Endodermal cell (in vitro differentiated cells): Measurements from ENCODE around the gene ANKRD24. TPM values are rescaled to one million over a fixed set of nuclear protein-coding genes. Genes with fewer than 3 reads are reported as not detected.
"Not testable (repeated sequence)": the region's sequence is repeated elsewhere in the genome, so short reads cannot be mapped to it uniquely, and the experiment has no call there.

Experiments used
- DNase-seq: peaks from one replicate; pipeline ENCODE4 v3.0.0-alpha.2; 2017
- H3K27ac ChIP-seq: 2 replicates; pipeline ENCODE4 v1.5.1; 2013; ENCODE audit warnings: mild to moderate bottlenecking, low read depth, low read length, moderate library complexity
- H3K27me3 ChIP-seq: 2 replicates; pipeline ENCODE4 v1.6.1; 2013; ENCODE audit warnings: mild to moderate bottlenecking, low read length, moderate library complexity; ENCODE audit not compliant: insufficient read depth, control insufficient read depth, poor library complexity, severe bottlenecking
- H3K36me3 ChIP-seq: 2 replicates; pipeline ENCODE4 v1.7.0; 2013; ENCODE audit warnings: mild to moderate bottlenecking, low read length, moderate library complexity; ENCODE audit not compliant: control insufficient read depth, insufficient read depth
- H3K4me1 ChIP-seq: one replicate; pipeline ENCODE4 v1.7.0; 2013; ENCODE audit warnings: low read length; ENCODE audit not compliant: control insufficient read depth, insufficient read depth
- H3K4me3 ChIP-seq: 2 replicates; pipeline ENCODE4 v1.5.1; 2013; ENCODE audit warnings: mild to moderate bottlenecking, low read length, moderate library complexity
- H3K9ac ChIP-seq: 2 replicates; pipeline ENCODE4 v1.6.1; 2013; ENCODE audit warnings: mild to moderate bottlenecking, low read length, moderate library complexity; ENCODE audit not compliant: poor library complexity, severe bottlenecking; ENCODE audit errors: extremely low read depth
- H3K9me3 ChIP-seq: 2 replicates; pipeline ENCODE4 v1.6.1; 2013; ENCODE audit warnings: mild to moderate bottlenecking, low read length, moderate library complexity; ENCODE audit not compliant: control insufficient read depth
- H3K27ac Mint-ChIP-seq: 2 replicates; pipeline ENCODE4 v1.8.0; 2020; ENCODE audit warnings: mixed read lengths
- H3K27me3 Mint-ChIP-seq: 2 replicates; pipeline ENCODE4 v1.8.0; 2021; ENCODE audit warnings: mild to moderate bottlenecking, mixed read lengths; ENCODE audit not compliant: insufficient read depth
- H3K36me3 Mint-ChIP-seq: 2 replicates; pipeline ENCODE4 v1.8.0; 2020; ENCODE audit warnings: low read depth, mixed read lengths
- H3K4me1 Mint-ChIP-seq: 2 replicates; pipeline ENCODE4 v1.8.0; 2020; ENCODE audit warnings: mixed read lengths
- H3K4me3 Mint-ChIP-seq: 2 replicates; pipeline ENCODE4 v1.8.0; 2020; ENCODE audit warnings: mild to moderate bottlenecking, moderate library complexity, mixed read lengths
- H3K9me3 Mint-ChIP-seq: 2 replicates; pipeline ENCODE4 v1.8.0; 2020; ENCODE audit warnings: mild to moderate bottlenecking, mixed read lengths
- WGBS, 2 experiments: methylation state at CpG; one replicate each; pipeline versions ENCODE4 v1.1.5 to v1.1.7; 2013; ENCODE audit warnings: missing lambda C conversion rate in 2 of 2, mixed read lengths in 1 of 2; ENCODE audit not compliant: insufficient coverage in 1 of 2, insufficient read length in 1 of 2; 5-methylcytosine and 5-hydroxymethylcytosine counted together
- total RNA-seq, 2 donors: library from RNA; stranded (reverse); fragmentation: NEBNext Ultra II Directional in 1 of 2; extraction: Animal tissue kit (Norgen Biotek cat#: 25700) in 1 of 2; gene quantifications; 2 replicates in 1 of 2; 3 replicates in 1 of 2; pipeline ENCODE4 v1.2.1, GENCODE V29; 2021
- TF ChIP-seq, protein P1 (sequence below): fragments of 200-600 bp; sonication (generic); conservative IDR thresholded peaks from 2 replicates; pipeline ENCODE4 v1.5.0; 2021; ENCODE audit warnings: antibody characterized with exemption, mild to moderate bottlenecking

ANKRD24 gene
- total RNA-seq, 2 donors from 2014 or later, result 0.77 to 2.0 TPM

DNA sequence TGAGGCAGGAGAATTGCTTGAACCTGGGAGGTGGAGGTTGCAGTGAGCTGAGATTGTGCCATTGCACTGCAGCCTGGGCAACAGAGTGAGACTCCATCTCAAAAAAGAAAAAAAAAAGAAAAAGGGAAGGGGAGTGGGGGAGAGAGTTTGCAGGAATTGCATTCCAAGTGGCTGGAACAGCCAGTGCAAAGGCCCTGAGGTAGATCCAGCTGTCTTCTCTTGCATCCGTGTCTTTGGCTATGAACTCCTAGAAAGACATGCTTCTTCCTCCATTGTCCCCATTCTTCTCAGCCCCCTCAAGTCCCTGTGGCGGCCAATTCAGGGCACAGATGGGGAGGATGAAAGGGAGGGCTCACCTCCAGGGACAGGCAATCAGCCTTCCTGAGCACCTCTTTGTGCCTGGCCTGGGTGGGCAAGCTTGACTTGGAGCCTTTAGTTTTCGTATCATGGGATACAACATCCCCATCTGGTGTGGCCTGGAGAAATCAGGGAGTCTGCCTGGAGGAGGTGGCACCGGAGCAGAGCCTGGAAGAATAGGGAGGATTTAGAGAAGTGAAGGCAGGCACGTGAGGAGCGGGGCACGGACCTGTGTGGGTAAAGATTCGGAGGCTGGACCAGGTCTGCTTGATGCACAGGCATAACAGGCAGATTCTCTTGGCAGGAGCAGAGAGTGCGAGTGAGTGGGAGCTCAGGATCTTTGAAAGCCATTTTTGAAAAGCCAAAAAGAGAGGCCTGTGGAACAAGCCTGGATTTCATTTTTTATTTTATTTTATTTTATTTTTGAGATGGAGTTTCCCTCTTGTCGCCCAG lies 5.0 kb downstream of the ANKRD24 start:
- no peaks in the 10 kb centered on the region for H3K36me3 ChIP-seq
- H3K4me1 Mint-ChIP-seq, result peaks cover 1% of the 10 kb centered on the region
- TF ChIP-seq, protein P1, sequence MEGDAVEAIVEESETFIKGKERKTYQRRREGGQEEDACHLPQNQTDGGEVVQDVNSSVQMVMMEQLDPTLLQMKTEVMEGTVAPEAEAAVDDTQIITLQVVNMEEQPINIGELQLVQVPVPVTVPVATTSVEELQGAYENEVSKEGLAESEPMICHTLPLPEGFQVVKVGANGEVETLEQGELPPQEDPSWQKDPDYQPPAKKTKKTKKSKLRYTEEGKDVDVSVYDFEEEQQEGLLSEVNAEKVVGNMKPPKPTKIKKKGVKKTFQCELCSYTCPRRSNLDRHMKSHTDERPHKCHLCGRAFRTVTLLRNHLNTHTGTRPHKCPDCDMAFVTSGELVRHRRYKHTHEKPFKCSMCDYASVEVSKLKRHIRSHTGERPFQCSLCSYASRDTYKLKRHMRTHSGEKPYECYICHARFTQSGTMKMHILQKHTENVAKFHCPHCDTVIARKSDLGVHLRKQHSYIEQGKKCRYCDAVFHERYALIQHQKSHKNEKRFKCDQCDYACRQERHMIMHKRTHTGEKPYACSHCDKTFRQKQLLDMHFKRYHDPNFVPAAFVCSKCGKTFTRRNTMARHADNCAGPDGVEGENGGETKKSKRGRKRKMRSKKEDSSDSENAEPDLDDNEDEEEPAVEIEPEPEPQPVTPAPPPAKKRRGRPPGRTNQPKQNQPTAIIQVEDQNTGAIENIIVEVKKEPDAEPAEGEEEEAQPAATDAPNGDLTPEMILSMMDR, result no peak
- no peaks in the 10 kb centered on the region for H3K9me3 ChIP-seq
- no peaks in the 10 kb centered on the region for H3K36me3 Mint-ChIP-seq
- 92 to 93% methylated on average over 9 to 10 of the region's 10 CpGs for WGBS, 2 experiments
- peaks cover 11% of the 10 kb centered on the region for H3K27me3 Mint-ChIP-seq
- H3K4me3 Mint-ChIP-seq, result no peak overlapping the region
- H3K27ac Mint-ChIP-seq, result no peak overlapping the region
- H3K4me1 ChIP-seq, result no peaks in the 10 kb centered on the region
- no peak overlapping the region for H3K4me3 ChIP-seq
- H3K27ac ChIP-seq, result no peak overlapping the region
- no peaks in the 10 kb centered on the region for H3K27me3 ChIP-seq
- DNase-seq, result peak; percentile 30
- no peaks in the 10 kb centered on the region for H3K9me3 Mint-ChIP-seq
- H3K9ac ChIP-seq, result no peak overlapping the region

DNA sequence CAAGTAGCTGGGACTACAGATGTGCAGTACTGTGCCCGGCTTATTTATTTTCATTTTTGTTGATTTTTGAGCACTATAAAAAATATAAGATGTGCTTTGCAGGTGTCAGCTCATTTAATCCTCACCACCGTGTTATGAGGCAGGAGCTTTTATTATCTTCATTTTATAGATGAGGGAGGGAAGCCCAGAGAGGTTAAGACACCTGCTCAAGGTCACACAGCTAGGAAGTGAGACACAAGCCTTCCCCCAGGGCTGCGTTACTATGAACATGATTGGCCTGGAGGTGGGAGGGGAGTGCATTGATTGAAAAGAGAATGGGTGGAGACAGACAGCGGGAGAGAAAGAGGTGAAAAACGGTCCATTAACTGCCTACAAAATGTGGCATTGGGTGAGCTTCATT lies 7.2 kb downstream of the ANKRD24 start:
- H3K4me1 ChIP-seq, result no peaks in the 10 kb centered on the region
- TF ChIP-seq, protein P1, result no peak
- Mint-ChIP-seq H3K4me1 (no peaks in the 10 kb centered on the region), H3K27ac (no peak overlapping the region), H3K4me3 (no peak overlapping the region), H3K36me3 (no peaks in the 10 kb centered on the region), H3K9me3 (no peaks in the 10 kb centered on the region), H3K27me3 (peaks cover 20% of the 10 kb centered on the region)
- H3K36me3 ChIP-seq, result no peaks in the 10 kb centered on the region
- H3K27me3 ChIP-seq, result no peaks in the 10 kb centered on the region
- DNase-seq, result no peak
- WGBS, 2 experiments, result 83 to 93% methylated on average over 3 to 5 of the region's 5 CpGs
- H3K27ac ChIP-seq, result no peak overlapping the region
- no peak overlapping the region for H3K4me3 ChIP-seq
- H3K9me3 ChIP-seq, result no peaks in the 10 kb centered on the region
- H3K9ac ChIP-seq, result no peak overlapping the region

DNA sequence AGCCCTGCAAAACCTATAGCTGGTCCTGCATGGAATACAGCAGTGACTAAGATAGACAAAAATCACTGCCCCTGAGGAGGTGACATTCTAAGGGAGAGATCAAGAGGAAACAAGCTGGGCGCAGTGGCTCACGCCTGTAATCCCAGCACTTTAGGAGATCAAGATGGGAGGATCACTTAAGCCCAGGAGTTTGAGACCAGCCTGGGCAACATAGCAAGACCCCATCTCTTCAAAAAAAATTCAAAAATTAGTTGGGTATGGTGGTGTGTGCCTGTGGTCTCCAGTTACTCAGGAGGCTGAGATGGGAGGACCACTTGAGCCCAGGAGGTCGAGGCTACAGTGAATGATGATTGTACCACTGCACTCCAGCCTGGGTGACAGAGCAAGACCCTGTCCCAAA lies 10.0 kb downstream of the ANKRD24 start:
- peaks cover 41% of the 10 kb centered on the region for H3K27me3 Mint-ChIP-seq
- DNase-seq, H3K36me3 ChIP-seq, H3K9me3 ChIP-seq, H3K4me3 ChIP-seq, H3K9ac ChIP-seq, H3K4me1 Mint-ChIP-seq, H3K4me1 ChIP-seq, H3K27ac Mint-ChIP-seq, H3K27ac ChIP-seq, H3K36me3 Mint-ChIP-seq, H3K27me3 ChIP-seq, H3K4me3 Mint-ChIP-seq, H3K9me3 Mint-ChIP-seq: not testable (repeated sequence)
- 89 to 100% methylated on average over 1 to 3 of the region's 3 CpGs for WGBS, 2 experiments
